HEK293 (cell line): ENCODE measurements around the gene LRP8.

Source experiments
- CTCF ChIA-PET: fragments of 350-600 bp; formaldehyde crosslinking; extraction: SDS; loops from one replicate; lab custom pipeline; 2021; ENCODE audit warnings: antibody characterized with exemption; lab: Yijun Ruan, JAX
- POLR2A ChIA-PET: fragments of 300-600 bp; formaldehyde crosslinking; extraction: SDS; loops from one replicate; lab custom pipeline; 2020; ENCODE audit warnings: antibody characterized with exemption, inconsistent platforms; lab: Yijun Ruan, JAX
- H3K27ac ChIP-seq: fragments of 200-500 bp; sonication (Bioruptor generic); 2 replicates; pipeline ENCODE4 v1.5.1; 2014; ENCODE audit warnings: low read depth, low read length, control low read depth, inconsistent platforms; ENCODE audit errors: extremely low read depth
- H3K36me3 ChIP-seq, 2 experiments: fragments of 200-500 bp in 1 of 2; sonication (Bioruptor generic) in 1 of 2; 1 replicate in 1 of 2; 2 replicates in 1 of 2; pipeline ENCODE4 v1.5.1; 2014 to 2017; ENCODE audit warnings: inconsistent platforms in 2 of 2, low read length in 2 of 2; ENCODE audit not compliant: control insufficient read depth in 2 of 2, insufficient read depth in 1 of 2
- H3K4me1 ChIP-seq: fragments of 200-500 bp; sonication (Bioruptor generic); 2 replicates; pipeline ENCODE4 v1.5.1; 2014; ENCODE audit warnings: mild to moderate bottlenecking, low read length, inconsistent platforms; ENCODE audit not compliant: control insufficient read depth, insufficient read depth
- H3K4me3 ChIP-seq: 2 replicates; pipeline ENCODE4 v1.5.1; 2011; ENCODE audit warnings: low read depth, mild to moderate bottlenecking, control low read depth, low read length, moderate library complexity
- H3K9me3 ChIP-seq: fragments of 200-500 bp; sonication (Bioruptor generic); 2 replicates; pipeline ENCODE4 v1.5.1; 2014; ENCODE audit warnings: low read depth, low read length, inconsistent platforms; ENCODE audit not compliant: control insufficient read depth, insufficient read depth
- KLF8 ChIP-seq: fragments of 450-650 bp; formaldehyde crosslinking; IDR thresholded peaks from 2 replicates; pipeline ENCODE4 v1.5.1; 2016; ENCODE audit warnings: missing biosample characterization, missing genetic modification characterization
- PATZ1 ChIP-seq: fragments of 450-650 bp; formaldehyde crosslinking; IDR thresholded peaks from 2 replicates; pipeline ENCODE4 v1.5.1; 2016; ENCODE audit warnings: missing biosample characterization, missing genetic modification characterization
- PRDM10 ChIP-seq: fragments of 450-650 bp; formaldehyde crosslinking; IDR thresholded peaks from 2 replicates; pipeline ENCODE4 v1.5.1; 2016; ENCODE audit warnings: missing biosample characterization, missing genetic modification characterization
- RBAK ChIP-seq: fragments of 450-650 bp; formaldehyde crosslinking; IDR thresholded peaks from 2 replicates; pipeline ENCODE4 v1.5.1; 2016; ENCODE audit warnings: missing biosample characterization, missing genetic modification characterization
- SALL2 ChIP-seq: fragments of 450-650 bp; formaldehyde crosslinking; IDR thresholded peaks from 2 replicates; pipeline ENCODE4 v1.5.0; 2017; ENCODE audit warnings: missing biosample characterization, mild to moderate bottlenecking, missing genetic modification characterization, borderline replicate concordance
- SETDB1 ChIP-seq: IDR thresholded peaks from one replicate; pipeline ENCODE4 v1.6.1; 2017; ENCODE audit warnings: mild to moderate bottlenecking, low read length, moderate library complexity, mixed read lengths; ENCODE audit not compliant: insufficient read length
- ZBTB1 ChIP-seq: fragments of 450-650 bp; formaldehyde crosslinking; IDR thresholded peaks from 2 replicates; pipeline ENCODE4 v1.5.1; 2016; ENCODE audit warnings: missing biosample characterization, missing genetic modification characterization
- ZBTB17 ChIP-seq: fragments of 450-650 bp; formaldehyde crosslinking; IDR thresholded peaks from 2 replicates; pipeline ENCODE4 v1.5.1; 2016; ENCODE audit warnings: missing biosample characterization, missing genetic modification characterization
- ZFHX2 ChIP-seq: fragments of 450-650 bp; formaldehyde crosslinking; conservative IDR thresholded peaks from 2 replicates; pipeline ENCODE4 v1.5.1; 2016; ENCODE audit warnings: missing biosample characterization, missing genetic modification characterization
- ZFP3 ChIP-seq: fragments of 450-650 bp; formaldehyde crosslinking; IDR thresholded peaks from 2 replicates; pipeline ENCODE4 v1.5.1; 2016; ENCODE audit warnings: low read depth, missing biosample characterization, missing genetic modification characterization
- ZIC2 ChIP-seq: fragments of 450-650 bp; formaldehyde crosslinking; IDR thresholded peaks from 2 replicates; pipeline ENCODE4 v1.5.1; 2016; ENCODE audit warnings: missing biosample characterization, missing genetic modification characterization
- ZNF155 ChIP-seq: fragments of 450-650 bp; formaldehyde crosslinking; IDR thresholded peaks from 2 replicates; pipeline ENCODE4 v1.5.1; 2016; ENCODE audit warnings: missing biosample characterization, missing genetic modification characterization
- ZNF248 ChIP-seq: fragments of 450-650 bp; formaldehyde crosslinking; IDR thresholded peaks from 2 replicates; pipeline ENCODE4 v1.5.1; 2017; ENCODE audit warnings: missing biosample characterization, missing genetic modification characterization
- ZNF280D ChIP-seq: fragments of 450-650 bp; formaldehyde crosslinking; IDR thresholded peaks from 2 replicates; pipeline ENCODE4 v1.5.1; 2016; ENCODE audit warnings: missing biosample characterization, missing genetic modification characterization
- ZNF311 ChIP-seq: fragments of 450-650 bp; formaldehyde crosslinking; IDR thresholded peaks from 2 replicates; pipeline ENCODE4 v1.5.1; 2017; ENCODE audit warnings: missing biosample characterization, missing genetic modification characterization, borderline replicate concordance
- ZNF335 ChIP-seq: fragments of 450-650 bp; formaldehyde crosslinking; conservative IDR thresholded peaks from 2 replicates; pipeline ENCODE4 v1.5.1; 2016; ENCODE audit warnings: missing biosample characterization, missing genetic modification characterization
- ZNF341 ChIP-seq: fragments of 450-650 bp; formaldehyde crosslinking; IDR thresholded peaks from 2 replicates; pipeline ENCODE4; 2016; ENCODE audit warnings: low read depth, missing biosample characterization, missing genetic modification characterization
- ZNF354C ChIP-seq: fragments of 450-650 bp; formaldehyde crosslinking; IDR thresholded peaks from 2 replicates; pipeline ENCODE4 v1.5.1; 2016; ENCODE audit warnings: missing biosample characterization, missing genetic modification characterization, low read depth, borderline replicate concordance
- ZNF362 ChIP-seq: fragments of 450-650 bp; formaldehyde crosslinking; IDR thresholded peaks from 2 replicates; pipeline ENCODE4 v1.5.1; 2016; ENCODE audit warnings: missing biosample characterization, missing genetic modification characterization
- ZNF473 ChIP-seq: fragments of 450-650 bp; formaldehyde crosslinking; IDR thresholded peaks from 2 replicates; pipeline ENCODE4 v1.5.1; 2017; ENCODE audit warnings: missing biosample characterization, missing genetic modification characterization
- ZNF785 ChIP-seq: fragments of 450-650 bp; formaldehyde crosslinking; IDR thresholded peaks from 2 replicates; pipeline ENCODE4 v1.5.1; 2016; ENCODE audit warnings: missing biosample characterization, missing genetic modification characterization
- ZSCAN18 ChIP-seq: fragments of 450-650 bp; formaldehyde crosslinking; IDR thresholded peaks from 2 replicates; pipeline ENCODE4 v1.5.1; 2016; ENCODE audit warnings: missing biosample characterization, missing genetic modification characterization

Gene LRP8

GRCh38 chr1:53359225-53359933 lies 31.5 kb upstream of the LRP8 start (continued):
- no peak for TF ChIP-seq ZNF341
- TF ChIP-seq ZBTB1 (tag by site-specific recombination), result no peak
- no peak for TF ChIP-seq ZNF362 (tag by site-specific recombination)
- TF ChIP-seq ZNF311 (tag by site-specific recombination), result no peak
- TF ChIP-seq ZNF335, result no peak
- TF ChIP-seq ZIC2 (tag by site-specific recombination), result no peak
- no peak for TF ChIP-seq ZNF155
- TF ChIP-seq PATZ1 (tag by site-specific recombination), result no peak

GRCh38 chr1:53356637-53357036 lies 28.8 kb upstream of the LRP8 start:
- no peaks in the 10 kb centered on the region for H3K9me3 ChIP-seq
- H3K4me1 ChIP-seq, result no peaks in the 10 kb centered on the region
- no peaks in the 10 kb centered on the region for H3K36me3 ChIP-seq
- POLR2A ChIA-PET, result no interaction called here
- TF ChIP-seq ZNF280D (tag by site-specific recombination) (0 out of 2 replicates have a peak, but pooled peaks have one; percentile 37), SETDB1 (peak; percentile 95), ZNF248 (tag by site-specific recombination) (no peak)
- no peak overlapping the region for H3K27ac ChIP-seq
- CTCF ChIA-PET, result interaction anchor here (0.7 kb wide), 1 partner anchor 605 kb away, joined by 4 read pairs; no protein-coding TSS in a partner anchor
- no peak overlapping the region for H3K4me3 ChIP-seq

- CTCF ChIA-PET, result no interaction called here
- H3K36me3 ChIP-seq, result no peaks in the 10 kb centered on the region
- TF ChIP-seq ZNF354C (tag by site-specific recombination) (no peak), KLF8 (tag by site-specific recombination) (no peak), ZFHX2 (no peak), ZSCAN18 (tag by site-specific recombination) (no peak), RBAK (no peak), ZNF785 (tag by site-specific recombination) (no peak), PRDM10 (tag by site-specific recombination) (no peak), ZBTB17 (tag by site-specific recombination) (no peak), SALL2 (tag by site-specific recombination) (no peak), ZFP3 (tag by site-specific recombination) (no peak), ZNF473 (no peak), SETDB1 (no peak)
These were observed 26.2 kb upstream of the LRP8 start for GRCh38 chr1:53354119-53354518.

More at GRCh38 chr1:53354119-53354518, 26.2 kb upstream of the LRP8 start:
- H3K4me1 ChIP-seq, result no peaks in the 10 kb centered on the region
- H3K27ac ChIP-seq, result no peak overlapping the region
- no peaks in the 10 kb centered on the region for H3K9me3 ChIP-seq
- no peak overlapping the region for H3K4me3 ChIP-seq
- POLR2A ChIA-PET, result no interaction called here
